HepG2 (cell line): ENCODE data around the gene CLHC1. TPM values are rescaled to one million over a fixed set of nuclear protein-coding genes. Genes with fewer than 3 reads are reported as not detected.
A peak's percentile ranks its signal among the peaks of the same experiment; 100 is the strongest.

ENCODE experiments used
- ATAC-seq: fragments of 200-7000 bp; cut with Tn5 transposase; 3 replicates; pipeline ENCODE4 v1.9.1; 2020; ENCODE audit warnings: mild to moderate bottlenecking, moderate library complexity
- BruUV-seq: library from RNA; stranded (reverse); fragments of 400-500 nt; replicated peaks from 2 replicates; lab custom pipeline; 2021; lab: Mats Ljungman, UMichigan
- CTCF ChIA-PET: fragments of 300-600 bp; formaldehyde crosslinking; extraction: SDS; loops from one replicate; lab custom pipeline; 2021; ENCODE audit warnings: low total read pairs, inconsistent platforms, low intra/inter-chr PET ratio; lab: Yijun Ruan, JAX
- POLR2A ChIA-PET: fragments of 350-600 bp; sonication (Branson Sonifier 250); formaldehyde crosslinking; loops from one replicate; lab custom pipeline; 2020; ENCODE audit warnings: antibody characterized with exemption, inconsistent platforms; lab: Yijun Ruan, JAX
- DNase-seq: peaks from one replicate; pipeline ENCODE4 v3.0.0-alpha.2; 2015; ENCODE audit warnings: low spot score
- FAIRE-seq: peaks from 3 replicates; lab custom pipeline; 2011; peaks lifted over from hg19 to GRCh38; lab: Jason Lieb, UNC
- H2AFZ ChIP-seq: one replicate; pipeline ENCODE4 v1.6.1; 2011; ENCODE audit warnings: low read length, inconsistent platforms
- H3K27ac ChIP-seq: fragments of 300-600 bp; 3 replicates; pipeline ENCODE4 v1.8.0; 2011; ENCODE audit warnings: mixed run types, mild to moderate bottlenecking, mixed read lengths, low read length, inconsistent platforms; ENCODE audit not compliant: insufficient read depth; ENCODE audit errors: extremely low read length
- H3K27me3 ChIP-seq, 2 experiments: fragments of 200-600 bp in 1 of 2; 2 replicates in 1 of 2; 3 replicates in 1 of 2; pipeline versions ENCODE4 v1.6.0 to v1.8.0; 2011; ENCODE audit warnings: low read length in 2 of 2, mild to moderate bottlenecking in 2 of 2, moderate library complexity in 2 of 2, inconsistent platforms in 1 of 2; ENCODE audit not compliant: insufficient read depth in 2 of 2, control insufficient read depth in 1 of 2
- H3K36me3 ChIP-seq, 2 experiments: fragments of 200-600 bp in 1 of 2; replicated peaks in 1 of 2; 2 replicates in 1 of 2; 3 replicates in 1 of 2; pipeline versions ENCODE4 v1.5.1 to v1.8.0; 2011; ENCODE audit warnings: low read length in 2 of 2, inconsistent platforms in 1 of 2; ENCODE audit not compliant: insufficient read depth in 2 of 2, control insufficient read depth in 1 of 2
- H3K4me1 ChIP-seq: 2 replicates; pipeline ENCODE4 v1.5.1; 2012; ENCODE audit warnings: low read length, inconsistent platforms; ENCODE audit not compliant: insufficient read depth
- H3K4me2 ChIP-seq: 2 replicates; pipeline ENCODE4 v1.6.0; 2011; ENCODE audit warnings: low read depth, low read length, inconsistent platforms
- H3K4me3 ChIP-seq, 3 experiments: fragments of 200-600 bp in 1 of 3; sonication (generic), shearing (Covaris generic) in 1 of 3; replicated peaks in 1 of 3; 2 replicates each; pipeline ENCODE4 v1.5.1; 2011 to 2016; ENCODE audit warnings: low read length in 3 of 3, inconsistent platforms in 2 of 3, low read depth in 2 of 3, mild to moderate bottlenecking in 2 of 3, control low read depth in 1 of 3, mixed read lengths in 1 of 3; ENCODE audit not compliant: insufficient read depth in 1 of 3
- H3K79me2 ChIP-seq: one replicate; pipeline ENCODE4 v1.6.1; 2011; ENCODE audit warnings: low read length, inconsistent platforms; ENCODE audit not compliant: insufficient read depth
- H3K9ac ChIP-seq: 2 replicates; pipeline ENCODE4 v1.6.0; 2011; ENCODE audit warnings: mild to moderate bottlenecking, low read depth, low read length, inconsistent platforms; ENCODE audit not compliant: insufficient read depth
- H3K9me3 ChIP-seq: 2 replicates; pipeline ENCODE4 v1.5.1; 2012; ENCODE audit warnings: mild to moderate bottlenecking, low read length
- H4K20me1 ChIP-seq: 2 replicates; pipeline ENCODE4 v1.6.0; 2011; ENCODE audit warnings: inconsistent platforms, mild to moderate bottlenecking, low read length, moderate library complexity; ENCODE audit not compliant: insufficient read depth
- BCLAF1 ChIP-seq: fragments of 450-650 bp; IDR thresholded peaks from 2 replicates; pipeline ENCODE4 v1.6.1; 2017; ENCODE audit warnings: mild to moderate bottlenecking
- HMG20A ChIP-seq: IDR thresholded peaks from 2 replicates; pipeline ENCODE4 v1.6.1; 2016; ENCODE audit warnings: borderline replicate concordance
- KDM5B ChIP-seq: sonication (generic); formaldehyde crosslinking; IDR thresholded peaks from 2 replicates; pipeline ENCODE4 v1.4.0; 2020; ENCODE audit warnings: missing genetic modification reagents, mild to moderate bottlenecking, borderline replicate concordance
- KLF16 ChIP-seq, 2 experiments: sonication (generic) in 1 of 2; formaldehyde crosslinking in 1 of 2; IDR thresholded peaks; 2 replicates each; pipeline versions ENCODE4 v1.6.1 to v1.8.0; 2016 to 2023; ENCODE audit warnings: missing genetic modification reagents in 2 of 2, missing compliant biosample characterization in 1 of 2
- RAD51 ChIP-seq: fragments of 450-650 bp; IDR thresholded peaks from 2 replicates; pipeline ENCODE4 v1.6.1; 2016; ENCODE audit warnings: borderline replicate concordance
- THYN1 ChIP-seq: sonication (generic); formaldehyde crosslinking; IDR thresholded peaks from 2 replicates; pipeline ENCODE4 v1.8.1; 2023; ENCODE audit warnings: low read depth, mild to moderate bottlenecking, moderate library complexity, missing genetic modification reagents, borderline replicate concordance
- ZNF12 ChIP-seq: sonication (generic); formaldehyde crosslinking; IDR thresholded peaks from 2 replicates; pipeline ENCODE4 v1.5.0; 2020; ENCODE audit warnings: missing genetic modification reagents
- ZNF207 ChIP-seq: fragments of 450-650 bp; IDR thresholded peaks from 2 replicates; pipeline ENCODE4 v1.6.1; 2016; ENCODE audit warnings: antibody characterized with exemption, borderline replicate concordance
- ZNF251 ChIP-seq: sonication (generic); formaldehyde crosslinking; IDR thresholded peaks from 2 replicates; pipeline ENCODE4 v1.9.0; 2021; ENCODE audit warnings: mild to moderate bottlenecking, missing genetic modification reagents
- ZNF30 ChIP-seq: sonication (generic); formaldehyde crosslinking; IDR thresholded peaks from 2 replicates; pipeline ENCODE4 v1.5.0; 2020; ENCODE audit warnings: mild to moderate bottlenecking, missing genetic modification reagents
- ZNF44 ChIP-seq: sonication (generic); formaldehyde crosslinking; IDR thresholded peaks from 2 replicates; pipeline ENCODE4 v1.5.1; 2020; ENCODE audit warnings: mild to moderate bottlenecking, missing genetic modification reagents
- ZNF552 ChIP-seq: sonication (generic); formaldehyde crosslinking; IDR thresholded peaks from 2 replicates; pipeline ENCODE4 v1.9.0; 2022; ENCODE audit warnings: missing genetic modification reagents, mild to moderate bottlenecking, borderline replicate concordance
- ZNF670 ChIP-seq: sonication (generic); formaldehyde crosslinking; IDR thresholded peaks from 2 replicates; pipeline ENCODE4 v1.8.0; 2022; ENCODE audit warnings: mild to moderate bottlenecking, missing genetic modification reagents, borderline replicate concordance
- ZSCAN20 ChIP-seq: sonication (generic); formaldehyde crosslinking; IDR thresholded peaks from 2 replicates; pipeline ENCODE4 v1.4.0; 2020; ENCODE audit warnings: missing genetic modification reagents, mild to moderate bottlenecking, borderline replicate concordance
- WGBS: methylation state at CpG from one replicate; pipeline ENCODE4 v1.1.6; 2017; ENCODE audit warnings: low lambda C conversion rate; 5-methylcytosine and 5-hydroxymethylcytosine counted together
- in situ Hi-C: cut with HindIII; loops from 2 replicates; pipeline ENCODE4 v1.10.0; 2017; ENCODE audit warnings: low pct_unique_long_range_greater_than_20kb; ENCODE audit not compliant: extremely low pct_ligation_motif_present
- intact Hi-C: fragments of 100-400 bp; cut with micrococcal nuclease; formaldehyde crosslinking; loops from one replicate; pipeline ENCODE4 v1.10.0; 2022; ENCODE audit not compliant: unreplicated experiment
- polyA plus RNA-seq, 8 experiments: library from polyadenylated mRNA; depleted of rRNA in 3 of 8; stranded (reverse) in 7 of 8; unstranded in 1 of 8; fragments of >200 nt; fragmentation: Illumina TruSeq in 4 of 8; extraction: Trizol in 4 of 8; gene quantifications; 2 replicates each; pipeline versions ENCODE4 v1.2.1 to v1.2.3, GENCODE V29; 2011 to 2016; ENCODE audit warnings: low read depth in 4 of 8, missing spikeins in 1 of 8, mixed read lengths in 1 of 8; ENCODE audit not compliant: insufficient read depth in 1 of 8
- total RNA-seq, 5 experiments: library from RNA; depleted of rRNA; stranded (reverse); fragments of >200 nt; fragmentation: Illumina TruSeq; extraction: Trizol; gene quantifications; 2 replicates each; pipeline ENCODE4 v1.2.3, GENCODE V29; 2016; ENCODE audit warnings: low read depth in 1 of 5
- TF ChIP-seq, protein P1 (sequence below): sonication (generic); formaldehyde crosslinking; IDR thresholded peaks from 2 replicates; pipeline ENCODE4 v1.8.1; 2022; ENCODE audit warnings: low read depth, mild to moderate bottlenecking, missing genetic modification reagents
- TF ChIP-seq, protein P2 (sequence below): IDR thresholded peaks from 2 replicates; pipeline ENCODE4 v1.6.1; 2016; ENCODE audit warnings: missing biosample characterization, missing genetic modification reagents, low read depth
- TF ChIP-seq, protein P3 (sequence below): sonication (generic); formaldehyde crosslinking; IDR thresholded peaks from 2 replicates; pipeline ENCODE4 v1.8.1; 2023; ENCODE audit warnings: mild to moderate bottlenecking, moderate library complexity, missing genetic modification reagents

The CLHC1 gene
- total and polyA plus RNA-seq, 2 of the 13 experiments (the other 11 are each of a cell fraction or from before 2014, with no cell fraction given), result 9.8 to 12.6 TPM

GRCh38 chr2:55180374-55180773, 51.7 kb downstream of the CLHC1 start:
- H3K27ac ChIP-seq, result no peak overlapping the region
- H3K9me3 ChIP-seq, result no peaks in the 10 kb centered on the region
- H3K9ac ChIP-seq, result no peak overlapping the region
- no peak overlapping the region for H2AFZ ChIP-seq
- no peaks in the 10 kb centered on the region for H3K36me3 ChIP-seq
- 30% methylated on average over 2 of the region's 2 CpGs for WGBS
- in situ Hi-C loops (no loop called here), intact Hi-C loops (no loop called here)
- peak; percentile 89 for ATAC-seq
- ChIA-PET CTCF (no interaction called here), POLR2A (no interaction called here)
- no peaks in the 10 kb centered on the region for H3K27me3 ChIP-seq
- no peak for FAIRE-seq
- H3K4me1 ChIP-seq, result peaks cover 23% of the 10 kb centered on the region
- H3K79me2 ChIP-seq, result no peaks in the 10 kb centered on the region
- no TSS peak for BruUV-seq
- no peaks in the 10 kb centered on the region for H4K20me1 ChIP-seq
- no peak overlapping the region for H3K4me3 ChIP-seq
- no peak overlapping the region for H3K4me2 ChIP-seq
- peak; percentile 59 for DNase-seq
- TF ChIP-seq KDM5B, result no peak
- no peak for TF ChIP-seq ZNF552
- no peak for TF ChIP-seq KLF16 (CRISPR knock-in tag; IDR thresholded peaks at IDR 0.05)
- 0 out of 2 replicates have a peak, but pooled peaks have one; percentile 17 for TF ChIP-seq ZNF670 (CRISPR knock-in tag)
- TF ChIP-seq, protein P1, sequence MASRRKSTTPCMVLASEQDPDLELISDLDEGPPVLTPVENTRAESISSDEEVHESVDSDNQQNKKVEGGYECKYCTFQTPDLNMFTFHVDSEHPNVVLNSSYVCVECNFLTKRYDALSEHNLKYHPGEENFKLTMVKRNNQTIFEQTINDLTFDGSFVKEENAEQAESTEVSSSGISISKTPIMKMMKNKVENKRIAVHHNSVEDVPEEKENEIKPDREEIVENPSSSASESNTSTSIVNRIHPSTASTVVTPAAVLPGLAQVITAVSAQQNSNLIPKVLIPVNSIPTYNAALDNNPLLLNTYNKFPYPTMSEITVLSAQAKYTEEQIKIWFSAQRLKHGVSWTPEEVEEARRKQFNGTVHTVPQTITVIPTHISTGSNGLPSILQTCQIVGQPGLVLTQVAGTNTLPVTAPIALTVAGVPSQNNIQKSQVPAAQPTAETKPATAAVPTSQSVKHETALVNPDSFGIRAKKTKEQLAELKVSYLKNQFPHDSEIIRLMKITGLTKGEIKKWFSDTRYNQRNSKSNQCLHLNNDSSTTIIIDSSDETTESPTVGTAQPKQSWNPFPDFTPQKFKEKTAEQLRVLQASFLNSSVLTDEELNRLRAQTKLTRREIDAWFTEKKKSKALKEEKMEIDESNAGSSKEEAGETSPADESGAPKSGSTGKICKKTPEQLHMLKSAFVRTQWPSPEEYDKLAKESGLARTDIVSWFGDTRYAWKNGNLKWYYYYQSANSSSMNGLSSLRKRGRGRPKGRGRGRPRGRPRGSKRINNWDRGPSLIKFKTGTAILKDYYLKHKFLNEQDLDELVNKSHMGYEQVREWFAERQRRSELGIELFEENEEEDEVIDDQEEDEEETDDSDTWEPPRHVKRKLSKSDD, result no peak
- TF ChIP-seq, protein P2, sequence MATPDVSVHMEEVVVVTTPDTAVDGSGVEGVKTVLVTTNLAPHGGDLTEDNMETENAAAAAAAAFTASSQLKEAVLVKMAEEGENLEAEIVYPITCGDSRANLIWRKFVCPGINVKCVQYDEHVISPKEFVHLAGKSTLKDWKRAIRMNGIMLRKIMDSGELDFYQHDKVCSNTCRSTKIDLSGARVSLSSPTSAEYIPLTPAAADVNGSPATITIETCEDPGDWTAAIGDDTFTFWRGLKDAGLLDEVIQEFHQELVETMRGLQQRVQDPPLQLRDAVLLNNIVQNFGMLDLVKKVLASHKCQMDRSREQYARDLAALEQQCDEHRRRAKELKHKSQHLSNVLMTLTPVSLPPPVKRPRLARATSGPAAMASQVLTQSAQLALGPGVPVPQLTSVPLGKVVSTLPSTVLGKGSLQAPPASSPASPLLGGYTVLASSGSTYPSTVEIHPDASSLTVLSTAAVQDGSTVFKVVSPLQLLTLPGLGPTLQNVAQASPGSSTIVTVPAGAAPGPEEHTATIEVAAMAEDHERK (CRISPR knock-in tag), result no peak
- TF ChIP-seq RAD51, result no peak
- no peak for TF ChIP-seq ZNF251
- peak; percentile 56; the same call in 1 of the 2 replicates for TF ChIP-seq HMG20A
- TF ChIP-seq, protein P3, sequence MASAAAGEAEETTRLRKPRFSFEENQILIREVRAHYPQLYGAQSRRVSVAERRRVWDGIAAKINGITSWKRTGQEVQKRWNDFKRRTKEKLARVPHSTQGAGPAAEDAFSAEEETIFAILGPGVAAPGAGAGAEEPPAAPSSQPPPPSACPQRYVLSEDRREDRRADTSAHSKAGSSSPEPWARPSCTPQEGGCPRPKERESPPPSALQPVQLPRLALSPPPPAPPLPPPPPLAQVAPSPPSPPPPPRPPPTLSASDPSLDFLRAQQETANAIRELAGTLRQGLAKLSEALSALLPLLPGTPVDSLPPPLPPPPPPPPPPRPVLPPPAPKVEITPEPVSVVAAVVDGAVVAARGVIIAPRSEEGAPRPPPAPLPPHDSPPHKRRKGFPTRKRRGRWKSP (CRISPR knock-in tag), result no peak
- TF ChIP-seq BCLAF1, result no peak
- no peak for TF ChIP-seq THYN1 (CRISPR knock-in tag)
- TF ChIP-seq ZNF44 (CRISPR knock-in tag), result no peak
- TF ChIP-seq ZNF207, result no peak
- TF ChIP-seq ZNF12 (CRISPR knock-in tag), result no peak
- no peak for TF ChIP-seq ZSCAN20 (CRISPR knock-in tag)
- TF ChIP-seq ZNF30 (CRISPR knock-in tag), result no peak
